Measurements from ENCODE around the gene CTSF.
"Not testable (repeated sequence)": the region's sequence is repeated elsewhere in the genome, so short reads cannot be mapped to it uniquely, and the experiment has no call there.

CTSF gene

DNA sequence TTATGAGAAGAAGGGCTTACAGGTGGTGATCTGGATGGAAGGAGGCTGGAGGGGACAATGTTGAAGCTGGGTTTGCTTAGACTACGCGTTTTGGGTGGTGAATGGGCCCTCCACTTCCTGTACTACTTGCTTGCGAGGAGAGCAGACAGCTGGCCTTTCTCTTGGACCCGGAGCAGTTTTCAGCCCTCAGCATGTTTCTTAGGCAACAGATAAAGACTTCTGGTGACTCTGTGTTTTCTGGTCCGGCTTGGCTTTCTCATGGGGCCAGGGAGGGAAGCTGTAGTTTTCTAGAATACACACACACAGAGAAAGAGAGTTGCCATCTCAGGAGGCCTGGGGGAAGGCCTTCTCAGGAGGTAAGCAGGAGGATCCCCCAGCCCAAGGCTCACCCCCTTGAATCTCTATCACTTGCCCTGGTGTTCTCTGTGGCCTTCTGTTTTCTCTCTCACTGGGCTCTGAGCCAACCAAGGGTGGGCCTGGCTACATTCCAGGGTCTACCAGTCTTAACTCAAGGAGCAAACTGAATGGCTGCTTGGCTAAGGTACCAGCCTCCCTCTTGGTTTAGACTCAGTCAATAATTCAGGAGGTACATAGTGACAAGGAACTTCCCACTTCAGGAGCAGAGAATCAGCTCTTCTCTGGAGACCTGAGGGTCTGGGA lies 27.0 kb upstream of the CTSF start:
- peak; percentile 15 for DNase-seq (ENCODE audit: low read depth)
- TF ChIP-seq, protein P1, sequence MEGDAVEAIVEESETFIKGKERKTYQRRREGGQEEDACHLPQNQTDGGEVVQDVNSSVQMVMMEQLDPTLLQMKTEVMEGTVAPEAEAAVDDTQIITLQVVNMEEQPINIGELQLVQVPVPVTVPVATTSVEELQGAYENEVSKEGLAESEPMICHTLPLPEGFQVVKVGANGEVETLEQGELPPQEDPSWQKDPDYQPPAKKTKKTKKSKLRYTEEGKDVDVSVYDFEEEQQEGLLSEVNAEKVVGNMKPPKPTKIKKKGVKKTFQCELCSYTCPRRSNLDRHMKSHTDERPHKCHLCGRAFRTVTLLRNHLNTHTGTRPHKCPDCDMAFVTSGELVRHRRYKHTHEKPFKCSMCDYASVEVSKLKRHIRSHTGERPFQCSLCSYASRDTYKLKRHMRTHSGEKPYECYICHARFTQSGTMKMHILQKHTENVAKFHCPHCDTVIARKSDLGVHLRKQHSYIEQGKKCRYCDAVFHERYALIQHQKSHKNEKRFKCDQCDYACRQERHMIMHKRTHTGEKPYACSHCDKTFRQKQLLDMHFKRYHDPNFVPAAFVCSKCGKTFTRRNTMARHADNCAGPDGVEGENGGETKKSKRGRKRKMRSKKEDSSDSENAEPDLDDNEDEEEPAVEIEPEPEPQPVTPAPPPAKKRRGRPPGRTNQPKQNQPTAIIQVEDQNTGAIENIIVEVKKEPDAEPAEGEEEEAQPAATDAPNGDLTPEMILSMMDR (conservative IDR thresholded peaks at IDR 0.05; ENCODE audit: low read length) = no peak
- no peak overlapping the region for H3K4me3 ChIP-seq (ENCODE audit: low read length)

DNA sequence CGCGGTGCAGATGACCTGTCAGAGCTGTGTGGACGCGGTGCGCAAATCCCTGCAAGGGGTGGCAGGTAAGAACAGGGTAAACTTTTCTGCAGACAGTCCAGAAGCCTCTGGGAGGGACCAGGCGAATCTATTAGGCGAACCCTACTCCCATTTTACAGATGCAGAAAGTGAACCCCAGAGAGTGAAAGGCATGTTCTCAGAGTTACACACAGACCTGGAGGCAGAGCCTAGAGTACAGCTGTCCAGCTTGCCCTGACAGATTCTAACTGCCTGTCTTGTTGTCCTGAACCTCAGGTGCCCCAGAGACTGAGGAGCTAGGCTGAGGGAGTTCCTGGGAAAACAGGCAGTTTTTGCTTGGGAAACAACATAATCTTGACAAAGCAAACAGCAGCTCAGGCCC lies 25.2 kb upstream of the CTSF start:
- DNase-seq (ENCODE audit: low read depth) = no peak
- peak overlapping the region; percentile 90 for H3K4me3 ChIP-seq (ENCODE audit: low read length)
- TF ChIP-seq, protein P1 (conservative IDR thresholded peaks at IDR 0.05; ENCODE audit: low read length) = no peak

DNA sequence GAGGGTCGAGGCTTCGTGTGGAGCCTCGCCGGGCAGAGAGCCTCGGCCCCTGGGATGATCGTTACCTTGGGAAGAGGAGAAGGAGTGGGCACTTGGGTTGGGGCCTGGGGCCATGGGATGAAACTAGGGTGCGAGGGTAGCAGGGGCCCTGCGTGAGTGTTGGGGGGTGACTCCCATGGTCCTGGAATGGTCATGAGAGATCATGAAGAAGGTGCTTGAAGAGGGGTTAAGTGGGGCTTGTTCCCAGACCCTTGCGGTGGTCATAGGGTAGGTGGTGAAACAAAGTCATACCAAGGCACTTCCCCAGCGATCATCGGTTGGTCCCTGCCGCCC lies 24.9 kb upstream of the CTSF start:
- peak overlapping the region; percentile 90 for H3K4me3 ChIP-seq (ENCODE audit: low read length)
- no peak for DNase-seq (ENCODE audit: low read depth)
- TF ChIP-seq, protein P1 (conservative IDR thresholded peaks at IDR 0.05; ENCODE audit: low read length) = no peak

DNA sequence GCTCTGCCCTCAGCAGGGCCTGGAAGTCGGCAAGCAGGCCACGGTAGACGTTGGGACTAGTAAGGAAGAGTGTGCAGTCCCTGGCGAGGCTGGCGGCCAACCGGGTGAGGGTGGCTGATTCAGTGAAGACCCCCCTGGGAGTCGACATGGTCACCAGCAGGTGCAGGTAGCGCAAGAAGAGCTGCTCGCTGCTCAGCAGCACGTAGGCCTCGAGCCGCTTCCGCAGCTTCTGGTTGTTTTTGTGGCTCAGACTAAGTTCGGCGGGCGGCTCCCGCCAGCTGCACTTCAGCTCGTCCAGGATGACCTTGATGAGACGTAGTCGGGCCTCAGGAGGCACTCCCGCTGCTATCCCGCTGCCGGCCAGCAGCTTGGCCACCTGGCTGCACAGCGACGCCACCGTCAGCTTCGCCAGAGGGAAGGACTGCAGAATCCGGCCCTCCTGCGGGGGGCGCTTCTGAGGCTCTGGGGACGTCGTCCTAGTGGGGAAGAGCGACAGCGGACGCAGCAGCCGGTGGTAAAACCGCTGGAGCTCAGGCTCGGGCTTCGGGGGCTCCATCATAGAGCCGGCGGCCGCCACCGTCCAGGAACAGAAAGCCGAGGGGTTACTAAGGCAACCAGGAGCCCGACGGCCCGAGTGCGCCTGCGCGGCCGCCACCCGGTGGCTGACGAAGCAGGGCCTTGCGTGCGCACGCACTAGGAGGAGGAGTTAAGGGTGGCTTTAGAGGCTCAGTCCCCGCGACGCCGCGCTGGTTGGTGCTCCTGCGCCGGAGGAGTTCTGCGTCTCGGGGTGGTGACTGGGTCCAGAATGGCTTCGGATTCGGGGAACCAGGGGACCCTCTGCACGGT lies 24.3 kb upstream of the CTSF start, which contains the start of the genes CCDC87 and CCS:
CCDC87 (minus strand) TSS at position 607 of the 846 bp plus-strand sequence; CDS start at position 559, 48 bp downstream.
CCS (plus strand) TSS at position 729 of the 846 bp plus-strand sequence; CDS start at position 806, 77 bp downstream.
- H3K4me3 ChIP-seq (ENCODE audit: low read length) = peak within 1 kb of the TSS; percentile 90
- DNase-seq (ENCODE audit: low read depth) = peak; percentile 92
- TF ChIP-seq, protein P1 (conservative IDR thresholded peaks at IDR 0.05; ENCODE audit: low read length) = peak; percentile 61

DNA sequence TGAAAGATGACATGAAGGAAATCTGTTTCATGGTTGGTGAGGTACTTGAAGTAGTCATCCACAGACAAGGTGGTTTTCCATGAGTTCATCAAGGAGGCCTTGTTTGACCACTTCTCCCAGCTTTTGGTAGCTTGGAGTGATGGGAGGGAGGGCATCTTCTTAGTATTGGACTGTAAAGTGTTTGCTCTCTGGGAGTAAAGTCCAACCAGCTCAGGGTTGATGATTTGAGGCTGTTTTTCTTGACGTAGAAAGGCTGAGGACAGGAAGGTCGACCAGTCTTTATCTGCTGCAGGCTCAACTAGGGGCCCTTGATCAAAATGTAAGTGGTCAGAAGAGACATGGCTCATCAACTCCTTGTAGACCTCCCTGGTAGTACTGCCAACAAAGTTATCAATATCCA lies 22.8 kb upstream of the CTSF start:
- TF ChIP-seq, protein P1 (conservative IDR thresholded peaks at IDR 0.05; ENCODE audit: low read length) = no peak
- no peak overlapping the region for H3K4me3 ChIP-seq (ENCODE audit: low read length)
- no peak for DNase-seq (ENCODE audit: low read depth)

DNA sequence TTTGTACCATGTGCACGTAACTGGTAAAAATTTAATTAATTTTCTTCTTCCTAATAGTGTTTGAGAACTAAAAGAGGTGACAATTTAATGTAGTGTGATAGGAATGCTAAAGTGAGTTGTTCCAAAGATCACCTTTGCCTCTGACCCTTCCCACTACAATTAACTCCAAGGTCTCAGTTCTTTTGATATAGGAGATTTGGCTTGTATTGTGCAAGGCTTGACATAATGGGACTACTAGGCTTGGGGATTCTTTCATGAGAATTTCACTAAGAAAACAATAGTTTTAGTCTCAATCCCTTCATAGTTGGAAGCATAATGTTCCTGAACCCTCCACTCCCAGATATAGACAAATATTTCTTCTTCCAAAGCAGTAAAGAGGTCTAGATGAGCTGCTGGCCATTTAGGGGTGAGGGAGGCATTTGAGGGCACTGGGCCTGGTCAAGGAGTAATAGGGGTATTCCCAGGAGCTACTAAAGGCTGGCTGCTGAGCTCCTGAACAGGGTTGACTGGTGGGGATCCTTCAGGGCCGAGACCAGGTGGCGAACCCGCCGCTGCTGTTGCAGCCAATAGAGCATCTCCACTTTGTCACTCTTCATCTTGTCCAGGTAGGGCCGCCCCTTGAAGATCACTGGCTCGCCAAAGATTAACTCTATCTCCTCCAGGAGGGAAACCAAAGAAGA lies 21.7 kb upstream of the CTSF start:
- DNase-seq (ENCODE audit: low read depth) = no peak
- TF ChIP-seq, protein P1 (conservative IDR thresholded peaks at IDR 0.05; ENCODE audit: low read length) = no peak
- no peak overlapping the region for H3K4me3 ChIP-seq (ENCODE audit: low read length)

DNA sequence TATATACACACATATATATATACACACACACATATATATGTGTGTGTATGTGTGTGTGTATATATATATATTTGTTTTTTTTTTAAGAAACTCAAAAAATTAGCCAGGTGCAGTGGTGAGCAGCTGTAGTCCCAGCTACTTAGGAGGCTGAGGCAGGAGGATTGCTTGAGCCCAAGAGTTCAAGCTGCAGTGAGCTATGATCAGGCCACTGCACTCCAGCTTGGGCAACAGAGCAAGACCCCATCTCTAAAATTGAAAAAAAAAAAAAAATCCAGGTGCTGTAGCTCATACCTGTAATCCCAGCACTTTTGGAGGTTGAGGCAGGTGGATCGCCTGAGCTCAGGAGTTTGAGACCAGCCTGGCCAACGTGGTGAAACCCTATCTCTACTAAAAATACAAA lies 20.9 kb upstream of the CTSF start:
- not testable (repeated sequence) for H3K4me3 ChIP-seq (ENCODE audit: low read length); DNase-seq (ENCODE audit: low read depth)
